GM03348 (cell line): ENCODE results near the gene RAB41.
A peak's percentile ranks its signal among the peaks of the same experiment; 100 is the strongest.
"Not testable (repeated sequence)": the region's sequence is repeated elsewhere in the genome, so short reads cannot be mapped to it uniquely, and the experiment has no call there.

Experiments used
- DNase-seq: peaks from one replicate; pipeline ENCODE4 v3.0.0; 2012; ENCODE audit warnings: low spot score

RAB41 gene

GRCh38 chrX:70289793-70290770 lies 8.1 kb downstream of the RAB41 start, which contains the start of the genes KIF4A and PDZD11:
KIF4A (plus strand) TSS chrX:70290104; CDS start chrX:70290459, 355 bp downstream.
PDZD11 (minus strand) TSS chrX:70289927; CDS start chrX:70289341, 586 bp downstream.
- peak; percentile 96 for DNase-seq

DNA sequence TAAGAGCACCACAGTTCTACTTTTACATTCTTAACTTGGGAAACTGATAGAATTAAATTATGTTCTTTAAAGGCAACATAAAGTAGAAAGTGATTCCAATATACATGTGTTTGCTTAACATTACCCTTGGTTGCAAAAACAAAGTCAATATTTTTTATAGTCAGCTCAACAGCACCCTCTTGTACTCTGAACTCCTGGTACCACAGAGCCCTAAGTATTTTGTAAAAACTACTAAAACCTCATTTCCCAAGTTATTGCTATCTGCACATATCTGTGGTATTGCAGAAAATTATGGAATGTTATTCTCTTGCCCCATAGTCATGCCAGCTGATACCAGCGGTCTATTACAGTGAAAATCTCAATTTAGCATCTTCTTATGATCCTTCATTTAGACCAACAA lies 10.8 kb downstream of the RAB41 start:
- DNase-seq: peak; percentile 13

GRCh38 chrX:70293621-70294020 lies 11.6 kb downstream of the RAB41 start:
- DNase-seq: no peak

DNA sequence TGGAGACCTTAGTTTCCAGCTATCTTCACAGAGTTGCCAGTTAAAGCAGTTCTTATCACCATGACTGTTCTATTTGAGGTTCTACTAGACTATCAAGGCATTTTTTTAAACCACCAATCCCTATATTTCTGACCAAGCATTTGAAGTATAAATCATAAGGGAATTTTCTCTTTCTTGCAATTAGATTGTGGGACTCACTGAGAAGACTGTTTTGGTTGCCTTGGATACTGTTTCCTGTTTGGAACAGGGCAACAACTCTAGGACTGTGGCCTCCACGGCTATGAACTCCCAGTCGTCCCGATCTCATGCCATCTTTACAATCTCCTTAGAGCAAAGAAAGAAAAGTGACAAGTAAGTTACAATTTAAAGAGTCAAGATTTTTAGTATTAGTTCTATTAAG lies 19.7 kb downstream of the RAB41 start:
- DNase-seq: no peak

DNA sequence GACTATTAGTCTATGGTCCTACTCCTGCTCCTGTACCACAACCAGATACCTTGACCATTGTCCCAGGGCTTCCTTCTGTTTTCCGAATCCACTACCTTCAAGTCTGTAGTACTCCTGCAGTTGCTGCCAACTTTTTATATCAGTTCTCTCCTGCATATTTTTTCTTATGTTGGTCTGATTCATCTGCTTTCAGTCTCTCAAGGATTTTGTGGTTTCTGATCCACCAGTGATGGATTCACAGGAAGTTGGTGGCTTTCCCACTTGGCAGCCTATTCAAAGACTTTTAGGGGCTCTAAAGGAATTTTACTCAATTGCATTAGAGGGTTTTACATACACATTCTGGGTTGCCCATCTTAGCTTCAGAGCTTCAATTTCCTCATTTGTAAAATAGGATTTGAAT lies 31.5 kb downstream of the RAB41 start:
- peak; percentile 14 for DNase-seq

DNA sequence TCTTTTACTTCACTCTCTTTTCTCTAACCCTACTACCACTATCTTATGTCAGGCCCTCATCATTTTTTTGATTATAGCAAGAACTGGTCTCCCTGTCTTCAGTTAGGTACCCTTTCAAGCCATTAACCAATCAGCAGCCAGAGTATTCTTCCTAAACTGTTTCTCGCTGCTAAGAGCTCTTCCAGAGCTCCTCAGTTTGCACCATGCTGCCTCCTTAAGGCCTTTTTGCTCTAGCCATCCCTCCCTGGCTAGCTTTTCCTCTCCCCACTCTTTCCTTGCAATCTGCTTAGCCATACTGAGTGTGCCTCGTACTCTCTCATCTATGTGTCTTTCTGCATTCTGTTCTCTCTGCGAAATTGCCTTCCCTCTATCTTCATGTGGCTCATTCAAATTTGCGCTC lies 40.8 kb downstream of the RAB41 start:
- no peak for DNase-seq

DNA sequence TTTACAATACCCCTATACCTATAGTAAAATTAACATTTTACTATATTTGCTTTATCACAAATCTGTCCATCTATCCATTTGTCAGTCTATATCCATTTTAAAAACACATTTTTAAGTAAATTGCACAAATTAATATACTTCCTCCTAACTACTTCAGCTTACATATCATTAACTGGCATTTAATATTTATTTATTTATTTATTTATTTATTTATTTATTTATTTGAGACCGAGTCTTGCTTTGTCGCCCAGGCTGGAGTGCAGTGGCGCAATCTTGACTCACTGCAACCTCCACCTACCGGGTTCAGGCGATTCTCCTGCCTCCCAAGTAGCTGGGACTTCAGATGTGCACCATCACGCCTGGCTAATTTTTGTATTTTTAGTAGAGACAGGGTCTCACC lies 41.7 kb downstream of the RAB41 start:
- DNase-seq: not testable (repeated sequence)

DNA sequence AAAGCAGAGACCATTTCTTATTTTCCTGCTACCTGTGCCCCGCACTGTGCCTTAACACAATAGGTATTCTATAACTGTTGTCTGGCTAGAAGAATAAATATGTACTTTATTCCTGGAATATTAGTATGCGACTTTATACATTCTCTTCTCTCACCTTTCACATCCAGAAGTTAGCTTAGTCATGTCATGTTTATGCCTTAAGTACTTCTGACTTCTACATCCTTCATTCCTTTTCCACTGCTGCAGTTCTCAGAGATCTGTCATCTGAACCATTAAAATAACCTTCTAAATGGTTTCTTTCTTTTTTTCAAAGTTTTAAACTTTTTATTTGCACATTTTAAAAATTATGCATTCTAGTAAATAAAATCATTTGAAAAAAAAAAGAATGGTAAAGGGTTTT lies 42.4 kb downstream of the RAB41 start:
- no peak for DNase-seq

GRCh38 chrX:70331161-70331560 lies 49.2 kb downstream of the RAB41 start:
- no peak for DNase-seq

DNA sequence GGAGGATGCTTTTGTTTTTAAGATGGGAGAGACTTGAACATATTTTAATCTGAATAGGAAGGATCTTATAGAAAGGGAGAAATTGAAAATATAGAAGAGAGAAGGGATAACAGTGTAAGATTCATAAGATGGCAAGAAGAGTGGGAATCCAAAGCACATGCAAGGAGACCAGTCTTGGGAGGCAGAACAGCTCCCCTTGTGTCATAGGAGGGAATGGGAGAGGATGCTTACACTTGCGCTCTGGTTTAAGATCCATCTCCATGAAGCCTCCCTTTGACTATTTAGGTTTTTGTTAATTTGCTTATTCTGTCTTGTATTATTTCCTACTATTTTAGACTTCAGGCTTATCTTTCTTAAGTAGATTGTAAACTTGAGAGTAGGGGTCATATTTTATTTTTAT lies 50.6 kb downstream of the RAB41 start:
- no peak for DNase-seq
